H1 (cell line): Measurements from ENCODE around the gene RNF5. TPM values are rescaled to one million over a fixed set of nuclear protein-coding genes. Genes with fewer than 3 reads are reported as not detected.
A peak's percentile ranks its signal among the peaks of the same experiment; 100 is the strongest.

ENCODE experiments used
- CREB1 ChIP-seq: IDR thresholded peaks from 2 replicates; pipeline ENCODE4 v1.6.1; 2012; ENCODE audit warnings: inconsistent platforms
- CTBP2 ChIP-seq: IDR thresholded peaks from 2 replicates; pipeline ENCODE4 v1.7.0; 2011; ENCODE audit warnings: borderline replicate concordance, mild to moderate bottlenecking, moderate library complexity, mixed read lengths, low read length; ENCODE audit not compliant: insufficient read depth, insufficient read length
- MAFK ChIP-seq: IDR thresholded peaks from 2 replicates; pipeline ENCODE4 v1.6.1; 2012; ENCODE audit warnings: low read depth, mild to moderate bottlenecking, improper control_type of control experiment, low read length
- POU5F1 ChIP-seq: IDR thresholded peaks from 2 replicates; pipeline ENCODE4 v1.6.1; 2011; ENCODE audit warnings: low read depth, mild to moderate bottlenecking, low read length, moderate library complexity
- SIRT6 ChIP-seq: IDR thresholded peaks from one replicate; pipeline ENCODE4 v1.7.1; 2012; ENCODE audit warnings: low read length, inconsistent platforms
- SP2 ChIP-seq: IDR thresholded peaks from 2 replicates; pipeline ENCODE4 v1.6.1; 2012; ENCODE audit warnings: mild to moderate bottlenecking, low read length, inconsistent platforms
- SP4 ChIP-seq: IDR thresholded peaks from 2 replicates; pipeline ENCODE4 v1.6.1; 2012; ENCODE audit warnings: low read length, inconsistent platforms
- SRF ChIP-seq: IDR thresholded peaks from 2 replicates; pipeline ENCODE4 v1.6.1; 2011; ENCODE audit warnings: mild to moderate bottlenecking, low read depth, low read length, moderate library complexity
- TAF7 ChIP-seq: optimal IDR thresholded peaks from 2 replicates; pipeline ENCODE3; 2011; ENCODE audit warnings: low read depth, mild to moderate bottlenecking, inconsistent platforms, low read length, moderate library complexity, borderline replicate concordance
- polyA plus RNA-seq, 7 experiments: library from polyadenylated mRNA; depleted of rRNA in 3 of 7; stranded (reverse) in 5 of 7; unstranded in 2 of 7; fragments of >200 nt in 5 of 7; fragments of 200-250 nt in 2 of 7; gene quantifications; 1 replicate in 5 of 7; 2 replicates in 1 of 7; 4 replicates in 1 of 7; pipeline versions ENCODE4 v1.2.1 to v1.2.3, GENCODE V29; 2011 to 2013; ENCODE audit warnings: missing spikeins in 2 of 7, mixed read lengths in 2 of 7
- total RNA-seq: library from RNA; stranded (reverse); fragmentation: NEBNext Ultra II Directional; extraction: Animal tissue kit (Norgen Biotek cat#: 25700); gene quantifications from 2 replicates; pipeline ENCODE4 v1.2.1, GENCODE V29; 2021
- TF ChIP-seq, protein P1 (sequence below): fragments of 300-600 bp; sonication (generic); IDR thresholded peaks from 2 replicates; pipeline ENCODE4 v1.7.1; 2012; ENCODE audit warnings: low read length, moderate library complexity, mild to moderate bottlenecking, inconsistent platforms; ENCODE audit not compliant: insufficient replicate concordance
- TF ChIP-seq, protein P2 (sequence below): IDR thresholded peaks from 2 replicates; pipeline ENCODE4 v1.6.1; 2011; ENCODE audit warnings: low read depth, mild to moderate bottlenecking, low read length; ENCODE audit not compliant: insufficient read depth

The RNF5 gene
- total and polyA plus RNA-seq, 2 of the 8 experiments (the other 6 are each of a cell fraction or from before 2014, with no cell fraction given) = 90.0 to 158 TPM

DNA sequence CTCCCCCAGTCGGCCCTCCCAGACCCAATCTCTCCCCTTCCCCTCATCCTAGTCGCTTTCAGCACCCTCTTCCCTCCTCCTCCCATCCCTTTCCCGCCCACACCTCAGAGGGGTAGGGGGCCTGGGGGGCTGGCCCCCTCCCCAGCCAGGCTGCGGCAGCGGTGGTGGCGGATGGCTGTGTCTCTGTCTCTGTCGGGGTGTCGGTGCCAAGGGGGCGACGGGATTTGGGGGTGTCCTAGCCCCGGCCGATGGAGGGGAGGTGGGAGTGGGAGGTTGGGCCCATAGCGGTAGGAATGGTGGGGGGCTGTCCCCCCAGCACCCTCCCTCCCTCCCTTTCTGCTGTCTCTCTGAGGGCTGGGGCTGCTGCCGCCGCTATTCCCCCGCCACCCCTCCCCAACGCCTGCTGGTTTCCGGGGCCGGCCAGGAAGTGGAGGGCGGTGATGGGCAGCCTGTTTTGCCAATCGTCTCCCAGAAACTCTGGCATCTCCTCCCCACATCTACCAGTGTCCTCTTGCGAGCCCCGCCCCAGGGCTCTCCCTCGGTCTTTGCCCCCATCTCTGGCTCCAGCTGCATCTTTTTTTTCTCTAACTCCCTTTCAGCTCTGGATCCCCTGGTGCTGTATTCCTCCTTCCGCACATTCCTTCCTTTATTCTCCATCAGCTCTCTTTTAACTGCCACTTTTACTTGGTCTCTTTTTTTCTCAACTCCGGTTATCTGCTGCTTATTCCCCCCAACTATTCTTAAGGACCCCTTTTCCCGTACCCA lies 2.3 kb upstream of the RNF5 start, which contains the start of gene AGPAT1 (continued):
- TF ChIP-seq CTBP2 (no peak), SRF (no peak), CREB1 (peak; percentile 24; the same call in 1 of the 2 replicates), POU5F1 (no peak), SP4 (no peak), SP2 (peak; percentile 60), SIRT6 (no peak), MAFK (no peak), TAF7 (no peak)
- TF ChIP-seq, protein P1, sequence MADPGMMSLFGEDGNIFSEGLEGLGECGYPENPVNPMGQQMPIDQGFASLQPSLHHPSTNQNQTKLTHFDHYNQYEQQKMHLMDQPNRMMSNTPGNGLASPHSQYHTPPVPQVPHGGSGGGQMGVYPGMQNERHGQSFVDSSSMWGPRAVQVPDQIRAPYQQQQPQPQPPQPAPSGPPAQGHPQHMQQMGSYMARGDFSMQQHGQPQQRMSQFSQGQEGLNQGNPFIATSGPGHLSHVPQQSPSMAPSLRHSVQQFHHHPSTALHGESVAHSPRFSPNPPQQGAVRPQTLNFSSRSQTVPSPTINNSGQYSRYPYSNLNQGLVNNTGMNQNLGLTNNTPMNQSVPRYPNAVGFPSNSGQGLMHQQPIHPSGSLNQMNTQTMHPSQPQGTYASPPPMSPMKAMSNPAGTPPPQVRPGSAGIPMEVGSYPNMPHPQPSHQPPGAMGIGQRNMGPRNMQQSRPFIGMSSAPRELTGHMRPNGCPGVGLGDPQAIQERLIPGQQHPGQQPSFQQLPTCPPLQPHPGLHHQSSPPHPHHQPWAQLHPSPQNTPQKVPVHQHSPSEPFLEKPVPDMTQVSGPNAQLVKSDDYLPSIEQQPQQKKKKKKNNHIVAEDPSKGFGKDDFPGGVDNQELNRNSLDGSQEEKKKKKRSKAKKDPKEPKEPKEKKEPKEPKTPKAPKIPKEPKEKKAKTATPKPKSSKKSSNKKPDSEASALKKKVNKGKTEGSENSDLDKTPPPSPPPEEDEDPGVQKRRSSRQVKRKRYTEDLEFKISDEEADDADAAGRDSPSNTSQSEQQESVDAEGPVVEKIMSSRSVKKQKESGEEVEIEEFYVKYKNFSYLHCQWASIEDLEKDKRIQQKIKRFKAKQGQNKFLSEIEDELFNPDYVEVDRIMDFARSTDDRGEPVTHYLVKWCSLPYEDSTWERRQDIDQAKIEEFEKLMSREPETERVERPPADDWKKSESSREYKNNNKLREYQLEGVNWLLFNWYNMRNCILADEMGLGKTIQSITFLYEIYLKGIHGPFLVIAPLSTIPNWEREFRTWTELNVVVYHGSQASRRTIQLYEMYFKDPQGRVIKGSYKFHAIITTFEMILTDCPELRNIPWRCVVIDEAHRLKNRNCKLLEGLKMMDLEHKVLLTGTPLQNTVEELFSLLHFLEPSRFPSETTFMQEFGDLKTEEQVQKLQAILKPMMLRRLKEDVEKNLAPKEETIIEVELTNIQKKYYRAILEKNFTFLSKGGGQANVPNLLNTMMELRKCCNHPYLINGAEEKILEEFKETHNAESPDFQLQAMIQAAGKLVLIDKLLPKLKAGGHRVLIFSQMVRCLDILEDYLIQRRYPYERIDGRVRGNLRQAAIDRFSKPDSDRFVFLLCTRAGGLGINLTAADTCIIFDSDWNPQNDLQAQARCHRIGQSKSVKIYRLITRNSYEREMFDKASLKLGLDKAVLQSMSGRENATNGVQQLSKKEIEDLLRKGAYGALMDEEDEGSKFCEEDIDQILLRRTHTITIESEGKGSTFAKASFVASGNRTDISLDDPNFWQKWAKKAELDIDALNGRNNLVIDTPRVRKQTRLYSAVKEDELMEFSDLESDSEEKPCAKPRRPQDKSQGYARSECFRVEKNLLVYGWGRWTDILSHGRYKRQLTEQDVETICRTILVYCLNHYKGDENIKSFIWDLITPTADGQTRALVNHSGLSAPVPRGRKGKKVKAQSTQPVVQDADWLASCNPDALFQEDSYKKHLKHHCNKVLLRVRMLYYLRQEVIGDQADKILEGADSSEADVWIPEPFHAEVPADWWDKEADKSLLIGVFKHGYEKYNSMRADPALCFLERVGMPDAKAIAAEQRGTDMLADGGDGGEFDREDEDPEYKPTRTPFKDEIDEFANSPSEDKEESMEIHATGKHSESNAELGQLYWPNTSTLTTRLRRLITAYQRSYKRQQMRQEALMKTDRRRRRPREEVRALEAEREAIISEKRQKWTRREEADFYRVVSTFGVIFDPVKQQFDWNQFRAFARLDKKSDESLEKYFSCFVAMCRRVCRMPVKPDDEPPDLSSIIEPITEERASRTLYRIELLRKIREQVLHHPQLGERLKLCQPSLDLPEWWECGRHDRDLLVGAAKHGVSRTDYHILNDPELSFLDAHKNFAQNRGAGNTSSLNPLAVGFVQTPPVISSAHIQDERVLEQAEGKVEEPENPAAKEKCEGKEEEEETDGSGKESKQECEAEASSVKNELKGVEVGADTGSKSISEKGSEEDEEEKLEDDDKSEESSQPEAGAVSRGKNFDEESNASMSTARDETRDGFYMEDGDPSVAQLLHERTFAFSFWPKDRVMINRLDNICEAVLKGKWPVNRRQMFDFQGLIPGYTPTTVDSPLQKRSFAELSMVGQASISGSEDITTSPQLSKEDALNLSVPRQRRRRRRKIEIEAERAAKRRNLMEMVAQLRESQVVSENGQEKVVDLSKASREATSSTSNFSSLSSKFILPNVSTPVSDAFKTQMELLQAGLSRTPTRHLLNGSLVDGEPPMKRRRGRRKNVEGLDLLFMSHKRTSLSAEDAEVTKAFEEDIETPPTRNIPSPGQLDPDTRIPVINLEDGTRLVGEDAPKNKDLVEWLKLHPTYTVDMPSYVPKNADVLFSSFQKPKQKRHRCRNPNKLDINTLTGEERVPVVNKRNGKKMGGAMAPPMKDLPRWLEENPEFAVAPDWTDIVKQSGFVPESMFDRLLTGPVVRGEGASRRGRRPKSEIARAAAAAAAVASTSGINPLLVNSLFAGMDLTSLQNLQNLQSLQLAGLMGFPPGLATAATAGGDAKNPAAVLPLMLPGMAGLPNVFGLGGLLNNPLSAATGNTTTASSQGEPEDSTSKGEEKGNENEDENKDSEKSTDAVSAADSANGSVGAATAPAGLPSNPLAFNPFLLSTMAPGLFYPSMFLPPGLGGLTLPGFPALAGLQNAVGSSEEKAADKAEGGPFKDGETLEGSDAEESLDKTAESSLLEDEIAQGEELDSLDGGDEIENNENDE = no peak
- TF ChIP-seq, protein P2, sequence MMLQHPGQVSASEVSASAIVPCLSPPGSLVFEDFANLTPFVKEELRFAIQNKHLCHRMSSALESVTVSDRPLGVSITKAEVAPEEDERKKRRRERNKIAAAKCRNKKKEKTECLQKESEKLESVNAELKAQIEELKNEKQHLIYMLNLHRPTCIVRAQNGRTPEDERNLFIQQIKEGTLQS = no peak
